ENCODE measurements around the gene TGFBR3. TPM values are rescaled to one million over a fixed set of nuclear protein-coding genes. Genes with fewer than 3 reads are reported as not detected.

The TGFBR3 gene
- total and polyA plus RNA-seq, 2 of the 13 experiments (the other 11 are each of a cell fraction or from before 2014, with no cell fraction given): 76.5 to 195 TPM

GRCh38 chr1:91687452-91687851 lies 198.5 kb downstream of the TGFBR3 start:
- in situ Hi-C loops (cut with HindIII; ENCODE audit: extremely low pct_ligation_motif_present, low pct_unique_long_range_greater_than_20kb) (loop anchor here (10.0 kb wide), 1 partner anchor 63 kb away; no protein-coding TSS in a partner anchor), intact Hi-C loops (cut with micrococcal nuclease; ENCODE audit: unreplicated experiment) (no loop called here)
- Histone ChIP-seq H2AFZ (ENCODE audit: low read length) (no peak overlapping the region), H3K9me3 (ENCODE audit: low read length) (no peaks in the 10 kb centered on the region), H3K9ac (ENCODE audit: insufficient read depth, low read depth, low read length) (no peak overlapping the region), H3K27me3 (ENCODE audit: control insufficient read depth in 1 of 2, insufficient read depth in 2 of 2, low read length in 2 of 2) (no peaks in the 10 kb centered on the region), H4K20me1 (ENCODE audit: insufficient read depth, low read length) (no peaks in the 10 kb centered on the region), H3K4me3 (replicated peaks in 1 of 3; ENCODE audit: insufficient read depth in 1 of 3, low read depth in 2 of 3, low read length in 3 of 3) (no peak overlapping the region), H3K79me2 (ENCODE audit: insufficient read depth, low read length) (no peaks in the 10 kb centered on the region), H3K4me2 (ENCODE audit: low read depth, low read length) (no peak overlapping the region), H3K4me1 (ENCODE audit: insufficient read depth, low read length) (no peaks in the 10 kb centered on the region), H3K36me3 (replicated peaks in 1 of 2; ENCODE audit: control insufficient read depth in 1 of 2, insufficient read depth in 2 of 2, low read length in 2 of 2) (peaks cover 35 to 81% of the 10 kb centered on the region in 2 experiments), H3K27ac (ENCODE audit: extremely low read length, insufficient read depth, low read length) (no peak overlapping the region)
- DNase-seq (ENCODE audit: low spot score) (no peak), ATAC-seq (no peak), FAIRE-seq (no peak)
- peak; percentile 0 for TF ChIP-seq AGO2 (optimal IDR thresholded peaks at IDR 0.05; ENCODE audit: low read depth, low read length)
- TF ChIP-seq ZNF530 (CRISPR knock-in tag; IDR thresholded peaks at IDR 0.05; ENCODE audit: low read depth): no peak
- CTCF ChIA-PET (ENCODE audit: low intra/inter-chr PET ratio, low total read pairs): no interaction called here
- no TSS peak for BruUV-seq (replicated peaks)
- POLR2A ChIA-PET: no interaction called here
- WGBS (ENCODE audit: low lambda C conversion rate): 98% methylated on average over 1 of the region's 1 CpG

GRCh38 chr1:91685994-91686393 lies 200.0 kb downstream of the TGFBR3 start:
- Histone ChIP-seq H3K27ac (ENCODE audit: extremely low read length, insufficient read depth, low read length) (no peak overlapping the region), H3K4me3 (replicated peaks in 1 of 3; ENCODE audit: insufficient read depth in 1 of 3, low read depth in 2 of 3, low read length in 3 of 3) (no peak overlapping the region), H3K9me3 (ENCODE audit: low read length) (no peaks in the 10 kb centered on the region), H3K4me1 (ENCODE audit: insufficient read depth, low read length) (no peaks in the 10 kb centered on the region), H3K36me3 (replicated peaks in 1 of 2; ENCODE audit: control insufficient read depth in 1 of 2, insufficient read depth in 2 of 2, low read length in 2 of 2) (peaks cover 31 to 76% of the 10 kb centered on the region in 2 experiments), H2AFZ (ENCODE audit: low read length) (no peak overlapping the region), H4K20me1 (ENCODE audit: insufficient read depth, low read length) (no peaks in the 10 kb centered on the region), H3K9ac (ENCODE audit: insufficient read depth, low read depth, low read length) (no peak overlapping the region), H3K4me2 (ENCODE audit: low read depth, low read length) (no peak overlapping the region), H3K79me2 (ENCODE audit: insufficient read depth, low read length) (no peaks in the 10 kb centered on the region), H3K27me3 (ENCODE audit: control insufficient read depth in 1 of 2, insufficient read depth in 2 of 2, low read length in 2 of 2) (no peaks in the 10 kb centered on the region)
- intact Hi-C loops (cut with micrococcal nuclease; ENCODE audit: unreplicated experiment) (no loop called here), in situ Hi-C loops (cut with HindIII; ENCODE audit: extremely low pct_ligation_motif_present, low pct_unique_long_range_greater_than_20kb) (loop anchor here (10.0 kb wide), 1 partner anchor 61 kb away; no protein-coding TSS in a partner anchor)
- ATAC-seq: no peak
- POLR2A ChIA-PET: no interaction called here
- FAIRE-seq: no peak
- DNase-seq (ENCODE audit: low spot score): no peak
- TF ChIP-seq SIX4 (CRISPR knock-in tag; IDR thresholded peaks at IDR 0.05) (no peak), ZNF343 (CRISPR knock-in tag; IDR thresholded peaks at IDR 0.05) (no peak), PHF8 (CRISPR knock-in tag; IDR thresholded peaks at IDR 0.05) (no peak), NFYB (CRISPR knock-in tag; IDR thresholded peaks at IDR 0.05) (no peak), ELK4 (CRISPR knock-in tag; IDR thresholded peaks at IDR 0.05; ENCODE audit: borderline replicate concordance) (no peak), ZNF275 (CRISPR knock-in tag; IDR thresholded peaks at IDR 0.05; ENCODE audit: borderline replicate concordance) (no peak)
- BruUV-seq (replicated peaks): no TSS peak
- CTCF ChIA-PET (ENCODE audit: low intra/inter-chr PET ratio, low total read pairs): no interaction called here
- 94% methylated on average over 4 of the region's 4 CpGs for whole genome bisulfite sequencing (ENCODE audit: low lambda C conversion rate)
